SIG-M5 treated with dmso at 0.1 percent for 504 hours (cell line): ENCODE results near the gene NYNRIN.

Source experiments
- DNase-seq: peaks from one replicate; lab custom pipeline; 2025; ENCODE audit not compliant: unreplicated experiment; lab: John Stamatoyannopoulos, UW

NYNRIN gene

GRCh38 chr14:24414077-24414476 lies 15.3 kb downstream of the NYNRIN start:
- no peak for DNase-seq

- DNase-seq: no peak
These were observed 16.1 kb downstream of the NYNRIN start for GRCh38 chr14:24414732-24415420.

GRCh38 chr14:24415421-24416253 lies 16.8 kb downstream of the NYNRIN start:
- no peak for DNase-seq

GRCh38 chr14:24416254-24416931 lies 17.6 kb downstream of the NYNRIN start:
- DNase-seq: no peak

GRCh38 chr14:24416932-24417619 lies 18.3 kb downstream of the NYNRIN start:
- no peak for DNase-seq

- DNase-seq: no peak
These were observed 19.2 kb downstream of the NYNRIN start for GRCh38 chr14:24417832-24418491.

- no peak for DNase-seq
These were observed 19.7 kb downstream of the NYNRIN start for GRCh38 chr14:24418492-24418873.

GRCh38 chr14:24422261-24422660 lies 23.5 kb downstream of the NYNRIN start:
- no peak for DNase-seq

- no peak for DNase-seq
These were observed 24.1 kb downstream of the NYNRIN start for GRCh38 chr14:24422694-24423601.

GRCh38 chr14:24425704-24426103 lies 26.9 kb downstream of the NYNRIN start:
- DNase-seq: no peak

- DNase-seq: no peak
These were observed 27.5 kb downstream of the NYNRIN start for GRCh38 chr14:24426150-24426911.

- DNase-seq: no peak
These were observed 28.2 kb downstream of the NYNRIN start for GRCh38 chr14:24426912-24427536.

GRCh38 chr14:24427537-24428508 lies 29.0 kb downstream of the NYNRIN start:
- DNase-seq: no peak

- no peak for DNase-seq
These were observed 30.0 kb downstream of the NYNRIN start for GRCh38 chr14:24428628-24429394.

- peak; percentile 92 for DNase-seq
These were observed 30.8 kb downstream of the NYNRIN start, which contains the start of the genes CBLN3 and KHNYN for GRCh38 chr14:24429395-24430142. CBLN3 (minus strand) TSS chr14:24429668; CDS start chr14:24429054, 614 bp downstream. KHNYN (plus strand) TSS chr14:24429954; CDS start chr14:24430731, 777 bp downstream.
